ENCODE data around the gene SEC22C.

Gene SEC22C

GRCh38 chr3:42532229-42532628 is 49.5 kb downstream of the SEC22C start:
- DNase-seq (ENCODE audit: extremely low read depth, low read depth): no peak
- TF ChIP-seq, protein P1, sequence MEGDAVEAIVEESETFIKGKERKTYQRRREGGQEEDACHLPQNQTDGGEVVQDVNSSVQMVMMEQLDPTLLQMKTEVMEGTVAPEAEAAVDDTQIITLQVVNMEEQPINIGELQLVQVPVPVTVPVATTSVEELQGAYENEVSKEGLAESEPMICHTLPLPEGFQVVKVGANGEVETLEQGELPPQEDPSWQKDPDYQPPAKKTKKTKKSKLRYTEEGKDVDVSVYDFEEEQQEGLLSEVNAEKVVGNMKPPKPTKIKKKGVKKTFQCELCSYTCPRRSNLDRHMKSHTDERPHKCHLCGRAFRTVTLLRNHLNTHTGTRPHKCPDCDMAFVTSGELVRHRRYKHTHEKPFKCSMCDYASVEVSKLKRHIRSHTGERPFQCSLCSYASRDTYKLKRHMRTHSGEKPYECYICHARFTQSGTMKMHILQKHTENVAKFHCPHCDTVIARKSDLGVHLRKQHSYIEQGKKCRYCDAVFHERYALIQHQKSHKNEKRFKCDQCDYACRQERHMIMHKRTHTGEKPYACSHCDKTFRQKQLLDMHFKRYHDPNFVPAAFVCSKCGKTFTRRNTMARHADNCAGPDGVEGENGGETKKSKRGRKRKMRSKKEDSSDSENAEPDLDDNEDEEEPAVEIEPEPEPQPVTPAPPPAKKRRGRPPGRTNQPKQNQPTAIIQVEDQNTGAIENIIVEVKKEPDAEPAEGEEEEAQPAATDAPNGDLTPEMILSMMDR (IDR thresholded peaks at IDR 0.05; ENCODE audit: low read depth, low read length): no peak

DNA sequence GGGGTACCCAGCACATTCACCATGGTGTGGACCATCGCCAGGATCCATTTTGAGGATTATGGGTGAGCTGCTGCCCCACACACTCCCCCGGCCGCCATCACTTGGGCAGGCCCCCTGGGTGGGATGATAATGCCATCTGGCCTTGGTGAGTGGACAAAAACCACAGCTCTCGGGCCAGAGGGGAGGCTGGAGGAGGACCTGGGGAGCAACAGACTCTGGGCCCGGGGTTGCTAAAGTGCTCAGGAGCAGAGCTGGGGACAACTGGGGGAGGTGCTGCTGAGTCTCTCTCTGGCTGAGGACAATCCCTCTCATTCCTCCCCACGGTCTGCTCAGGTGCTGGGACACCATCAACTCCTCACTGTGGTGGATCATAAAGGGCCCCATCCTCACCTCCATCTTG is 50.3 kb downstream of the SEC22C start:
- DNase-seq (ENCODE audit: extremely low read depth, low read depth): no peak
- TF ChIP-seq, protein P1 (IDR thresholded peaks at IDR 0.05; ENCODE audit: low read depth, low read length): no peak

DNA sequence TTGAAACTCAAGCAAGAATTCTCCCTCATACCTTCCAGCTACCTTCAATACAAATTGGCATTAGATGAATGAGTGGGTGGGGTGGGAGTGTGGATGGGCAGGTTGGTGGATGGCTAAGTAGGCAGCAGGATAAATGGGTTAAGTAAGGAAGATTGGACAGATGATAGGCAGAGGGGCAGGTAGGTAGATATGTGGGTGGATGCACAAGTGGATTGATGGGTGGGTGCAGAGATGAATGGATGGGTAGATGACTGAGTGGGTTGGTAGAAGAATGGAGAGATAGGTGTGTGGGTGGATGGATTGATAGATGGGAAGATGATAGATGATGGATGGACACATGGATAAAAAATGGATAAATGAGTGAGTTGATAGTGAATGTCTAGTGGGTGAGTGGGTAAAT is 51.7 kb downstream of the SEC22C start:
- no peak for DNase-seq (ENCODE audit: extremely low read depth, low read depth)
- TF ChIP-seq, protein P1 (IDR thresholded peaks at IDR 0.05; ENCODE audit: low read depth, low read length): no peak

DNA sequence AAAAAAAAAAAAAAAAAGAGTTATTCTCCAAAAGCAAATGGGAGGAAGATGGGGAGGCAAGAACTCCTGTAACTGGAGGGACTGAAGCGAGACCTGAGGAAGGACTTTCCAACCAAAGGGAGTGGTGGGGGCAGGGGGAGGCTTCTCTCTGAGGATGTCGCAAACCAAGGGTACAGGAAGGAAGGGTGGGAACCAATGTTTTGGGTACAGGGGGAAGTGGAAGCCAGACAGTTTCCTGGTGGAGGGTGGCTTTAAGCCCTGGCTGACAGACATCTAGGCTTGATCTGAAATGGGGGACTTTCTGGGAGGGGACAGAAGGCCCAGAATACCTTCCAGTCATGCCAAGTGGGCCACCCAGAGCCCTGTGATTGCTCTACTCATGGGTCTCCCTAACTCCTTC is 52.3 kb downstream of the SEC22C start:
- DNase-seq (ENCODE audit: extremely low read depth, low read depth): no peak
- TF ChIP-seq, protein P1 (IDR thresholded peaks at IDR 0.05; ENCODE audit: low read depth, low read length): no peak

GRCh38 chr3:42527368-42527917 is 54.3 kb downstream of the SEC22C start:
- no peak for DNase-seq (ENCODE audit: extremely low read depth, low read depth)
- TF ChIP-seq, protein P1 (IDR thresholded peaks at IDR 0.05; ENCODE audit: low read depth, low read length): no peak

- DNase-seq (ENCODE audit: extremely low read depth, low read depth): no peak
- TF ChIP-seq, protein P1 (IDR thresholded peaks at IDR 0.05; ENCODE audit: low read depth, low read length): no peak
Measured at GRCh38 chr3:42526616-42527367, 55.0 kb downstream of the SEC22C start.

DNA sequence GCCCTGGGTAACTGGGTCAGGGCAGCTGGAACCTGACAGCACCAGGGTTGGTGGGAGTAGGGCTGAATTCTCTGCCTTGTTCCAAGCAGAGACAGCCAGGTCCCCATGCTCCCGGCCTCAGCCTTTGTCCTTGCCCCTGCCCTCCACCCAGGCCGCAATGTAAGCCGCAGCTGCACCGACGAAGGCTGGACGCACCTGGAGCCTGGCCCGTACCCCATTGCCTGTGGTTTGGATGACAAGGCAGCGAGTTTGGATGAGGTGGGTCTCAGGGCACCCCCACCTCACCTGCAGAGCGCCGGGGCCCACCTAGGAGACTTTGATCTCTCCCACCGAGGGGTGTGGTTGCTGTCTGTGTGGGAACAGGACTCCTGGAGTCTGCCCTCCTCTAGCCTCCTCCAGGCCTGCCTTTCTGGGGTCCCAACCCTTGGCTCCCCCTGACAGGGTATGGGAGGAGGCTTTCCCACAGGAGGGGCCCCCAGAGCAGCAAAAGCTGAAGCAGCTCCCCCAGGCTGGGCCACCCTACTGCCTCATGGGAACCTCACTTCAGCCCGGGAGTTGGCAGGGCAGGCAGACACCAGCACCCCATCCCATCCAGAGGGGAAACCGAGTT is 55.9 kb downstream of the SEC22C start:
- no peak for DNase-seq (ENCODE audit: extremely low read depth, low read depth)
- TF ChIP-seq, protein P1 (IDR thresholded peaks at IDR 0.05; ENCODE audit: low read depth, low read length): no peak
